HUES64 (cell line): ENCODE results near the gene ZNF717.

Source experiments
- H3K27ac ChIP-seq: 2 replicates; pipeline ENCODE4 v1.7.0; 2013; ENCODE audit warnings: low read depth, low read length, inconsistent platforms
- H3K27me3 ChIP-seq: 2 replicates; pipeline ENCODE4 v1.6.1; 2013; ENCODE audit warnings: mild to moderate bottlenecking, low read length; ENCODE audit not compliant: insufficient read depth
- H3K36me3 ChIP-seq: 2 replicates; pipeline ENCODE4 v1.6.1; 2013; ENCODE audit warnings: mild to moderate bottlenecking, low read length; ENCODE audit not compliant: insufficient read depth
- H3K4me1 ChIP-seq: 2 replicates; pipeline ENCODE4 v1.6.1; 2013; ENCODE audit warnings: mild to moderate bottlenecking, low read length, moderate library complexity; ENCODE audit not compliant: insufficient read depth
- H3K4me3 ChIP-seq: 2 replicates; pipeline ENCODE4 v1.5.1; 2013; ENCODE audit warnings: mild to moderate bottlenecking, low read length, moderate library complexity
- H3K9ac ChIP-seq: 2 replicates; pipeline ENCODE4 v1.6.1; 2013; ENCODE audit warnings: mild to moderate bottlenecking, low read depth, low read length
- H3K9me3 ChIP-seq: 2 replicates; pipeline ENCODE4 v1.6.1; 2013; ENCODE audit warnings: low read depth, low read length; ENCODE audit not compliant: insufficient read depth
- WGBS: fragments of 150-250, 120-280 bp; methylation state at CpG from one replicate; pipeline ENCODE4 v1.1.7; 2013; ENCODE audit warnings: missing lambda C conversion rate; 5-methylcytosine and 5-hydroxymethylcytosine counted together

ZNF717 gene

DNA sequence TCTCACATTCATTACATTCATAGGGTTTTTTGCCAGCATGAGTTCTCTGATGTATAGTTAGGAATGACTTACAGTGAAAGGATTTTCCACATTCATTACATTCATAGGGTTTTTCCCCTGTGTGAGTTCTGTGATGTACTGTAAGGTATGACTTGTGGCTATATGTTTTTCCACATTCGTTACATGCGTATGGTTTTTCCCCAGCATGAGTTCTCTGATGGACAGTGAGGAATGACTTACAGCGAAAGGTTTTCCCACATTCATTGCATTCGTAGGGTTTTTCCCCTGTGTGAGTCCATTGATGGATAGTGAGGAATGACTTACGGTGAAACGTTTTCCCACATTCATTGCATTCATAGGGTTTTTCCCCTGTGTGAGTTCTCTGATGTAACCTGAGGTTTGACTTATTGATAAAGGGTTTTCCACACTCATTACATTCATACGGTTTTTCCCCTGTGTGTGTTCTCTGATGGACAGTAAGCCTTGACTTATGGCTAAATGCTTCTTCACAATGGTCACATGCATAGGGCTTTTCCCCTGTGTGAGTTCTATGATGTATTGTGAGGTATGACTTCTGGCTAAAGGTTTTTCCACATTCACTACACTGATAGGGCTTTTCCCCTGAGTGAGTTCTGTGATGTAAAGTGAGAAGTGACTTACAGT lies 47.4 kb downstream of the ZNF717 start:
- Histone ChIP-seq H3K36me3 (peaks cover 56% of the 10 kb centered on the region), H3K27ac (no peak overlapping the region), H3K9me3 (peaks cover 85% of the 10 kb centered on the region), H3K4me3 (no peak overlapping the region), H3K4me1 (no peaks in the 10 kb centered on the region), H3K27me3 (no peaks in the 10 kb centered on the region), H3K9ac (no peak overlapping the region)
- 94% methylated on average over 6 of the region's 7 CpGs for WGBS

DNA sequence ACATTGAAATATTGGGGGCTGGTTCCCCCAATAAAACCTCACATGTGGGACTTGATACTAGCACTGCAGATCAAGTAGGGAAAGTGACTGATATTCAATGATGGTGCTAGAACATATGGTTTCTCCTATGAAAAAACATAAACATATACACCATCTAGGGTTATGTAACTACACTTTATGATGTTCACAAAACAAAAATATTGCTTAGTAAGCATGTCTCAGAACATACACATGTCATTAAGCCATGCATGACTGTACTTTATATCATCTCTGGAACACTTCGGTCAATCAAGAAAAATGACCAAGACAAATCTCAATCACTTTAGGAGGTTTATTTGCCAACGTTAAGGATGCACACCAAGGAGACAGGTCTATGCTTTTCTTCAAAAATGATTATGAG lies 57.4 kb downstream of the ZNF717 start:
- Histone ChIP-seq H3K9ac (no peak overlapping the region), H3K4me3 (no peak overlapping the region), H3K4me1 (no peaks in the 10 kb centered on the region), H3K27ac (no peak overlapping the region), H3K27me3 (no peaks in the 10 kb centered on the region), H3K36me3 (peaks cover 19% of the 10 kb centered on the region), H3K9me3 (peaks cover 66% of the 10 kb centered on the region)
- 93% methylated on average over 2 of the region's 2 CpGs for WGBS

DNA sequence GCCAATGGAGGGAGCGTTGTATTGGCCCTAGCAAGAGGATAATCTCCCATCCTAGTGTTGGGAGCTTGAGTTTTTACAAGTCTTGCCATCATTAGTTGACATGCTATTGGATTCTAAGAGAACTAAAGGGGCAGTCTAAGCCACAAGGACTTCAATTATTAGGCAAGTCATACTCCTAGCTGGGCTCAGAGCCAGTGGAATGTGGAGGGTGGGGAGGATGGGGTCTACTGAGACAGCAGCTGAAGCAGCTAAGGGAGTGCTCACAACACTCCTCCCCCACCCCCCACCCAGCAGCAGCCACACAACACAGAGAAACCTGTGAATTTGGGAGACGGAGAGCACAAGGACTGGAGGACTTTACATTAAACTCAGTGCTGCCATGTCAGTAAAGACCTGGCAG lies 93.3 kb downstream of the ZNF717 start:
- Histone ChIP-seq H3K9ac (no peak overlapping the region), H3K27me3 (no peaks in the 10 kb centered on the region), H3K4me3 (no peak overlapping the region), H3K9me3 (peaks cover 15% of the 10 kb centered on the region), H3K27ac (no peak overlapping the region), H3K36me3 (no peaks in the 10 kb centered on the region), H3K4me1 (no peaks in the 10 kb centered on the region)
- WGBS = 50% methylated on average over 2 of the region's 2 CpGs

DNA sequence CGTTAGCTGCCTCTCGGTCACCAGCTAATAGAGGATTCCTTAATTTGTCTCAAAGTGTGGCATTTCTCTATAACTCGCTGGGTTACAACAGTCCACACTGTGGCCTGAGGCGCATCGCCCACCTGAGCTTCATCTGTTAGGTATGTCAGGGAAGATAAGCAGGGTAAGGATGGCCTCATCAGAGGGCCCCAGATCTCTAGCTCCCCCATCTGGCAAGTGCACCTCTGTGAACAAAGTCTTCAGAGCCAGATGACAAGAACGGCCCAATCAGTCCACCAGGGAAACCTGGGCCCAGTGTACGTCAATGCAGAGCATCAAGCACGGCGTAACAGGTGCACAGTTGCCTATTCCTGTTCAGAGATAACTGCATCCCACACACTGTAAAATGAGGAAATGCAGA lies 98.0 kb downstream of the ZNF717 start:
- Histone ChIP-seq H3K9ac (no peak overlapping the region), H3K9me3 (peaks cover 3% of the 10 kb centered on the region; the same call in 1 of the 2 replicates), H3K27ac (no peak overlapping the region), H3K36me3 (no peaks in the 10 kb centered on the region), H3K27me3 (no peaks in the 10 kb centered on the region), H3K4me1 (no peaks in the 10 kb centered on the region), H3K4me3 (no peak overlapping the region)
- 91% methylated on average over 9 of the region's 9 CpGs for WGBS
